C4-2B (cell line): ENCODE results near the gene RHD.

Source experiments
- CTCF ChIP-seq: fragments of 450-650 bp; conservative IDR thresholded peaks from 2 replicates; pipeline ENCODE4 v1.5.1; 2017; ENCODE audit warnings: mild to moderate bottlenecking
- ZFX ChIP-seq: fragments of 450-650 bp; IDR thresholded peaks from 2 replicates; pipeline ENCODE4 v1.6.1; 2017

- TF ChIP-seq CTCF = no peak
- TF ChIP-seq ZFX = no peak
Measured at GRCh38 chr1:25238046-25238445, 34.3 kb upstream of the RHD start.
